AML-193 (cell line): ENCODE results near the gene MLXIPL.
"Not testable (repeated sequence)": the region's sequence is repeated elsewhere in the genome, so short reads cannot be mapped to it uniquely, and the experiment has no call there.

Experiments
- DNase-seq, 2 experiments: peaks; one replicate each; lab custom pipeline; 2025; lab: John Stamatoyannopoulos, UW

Gene MLXIPL

GRCh38 chr7:73645643-73646174 lies 21.4 kb upstream of the MLXIPL start:
- peak in 1 of 2 experiments; percentile 18 for DNase-seq

GRCh38 chr7:73644688-73645286 lies 20.5 kb upstream of the MLXIPL start:
- DNase-seq, result no peak

- DNase-seq, result no peak
Measured at GRCh38 chr7:73642834-73643233, 18.5 kb upstream of the MLXIPL start.

GRCh38 chr7:73638911-73639310 lies 14.6 kb upstream of the MLXIPL start:
- peak in 1 of 2 experiments; percentile 11 for DNase-seq

GRCh38 chr7:73635428-73636200 lies 11.3 kb upstream of the MLXIPL start:
- no peak for DNase-seq

- DNase-seq, result no peak
Measured at GRCh38 chr7:73633844-73634243, 9.5 kb upstream of the MLXIPL start.

DNA sequence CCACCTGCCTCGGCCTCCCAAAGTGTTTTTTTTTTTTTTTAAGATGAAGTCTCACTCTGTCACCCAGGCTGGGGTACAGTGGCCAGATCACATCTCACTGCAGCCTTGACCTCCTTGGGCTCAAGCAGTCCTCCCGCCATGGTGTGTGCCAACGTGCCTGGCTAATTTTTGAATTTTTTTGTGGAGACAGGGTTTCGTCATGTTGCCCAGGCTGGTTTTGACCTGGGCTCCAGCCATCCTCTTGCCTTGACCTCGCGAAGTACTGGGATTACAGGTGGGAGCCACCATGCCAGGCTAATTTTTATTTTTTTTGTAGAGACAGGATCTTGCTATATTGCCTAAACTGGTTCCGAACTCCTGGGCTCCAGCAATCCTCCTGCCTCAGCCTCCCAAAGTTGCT lies 9.0 kb upstream of the MLXIPL start:
- DNase-seq, result no peak

GRCh38 chr7:73631558-73631957 lies 7.2 kb upstream of the MLXIPL start:
- DNase-seq, result no peak

GRCh38 chr7:73628504-73628903 lies 4.2 kb upstream of the MLXIPL start:
- no peak for DNase-seq

- no peak for DNase-seq
Measured at GRCh38 chr7:73626814-73627213, 2.5 kb upstream of the MLXIPL start.

- DNase-seq, result no peak
Measured at GRCh38 chr7:73625276-73625675, 954 bp upstream of the MLXIPL start.

- DNase-seq, result no peak
Measured at GRCh38 chr7:73624669-73625001, 313 bp upstream of the MLXIPL start.

DNA sequence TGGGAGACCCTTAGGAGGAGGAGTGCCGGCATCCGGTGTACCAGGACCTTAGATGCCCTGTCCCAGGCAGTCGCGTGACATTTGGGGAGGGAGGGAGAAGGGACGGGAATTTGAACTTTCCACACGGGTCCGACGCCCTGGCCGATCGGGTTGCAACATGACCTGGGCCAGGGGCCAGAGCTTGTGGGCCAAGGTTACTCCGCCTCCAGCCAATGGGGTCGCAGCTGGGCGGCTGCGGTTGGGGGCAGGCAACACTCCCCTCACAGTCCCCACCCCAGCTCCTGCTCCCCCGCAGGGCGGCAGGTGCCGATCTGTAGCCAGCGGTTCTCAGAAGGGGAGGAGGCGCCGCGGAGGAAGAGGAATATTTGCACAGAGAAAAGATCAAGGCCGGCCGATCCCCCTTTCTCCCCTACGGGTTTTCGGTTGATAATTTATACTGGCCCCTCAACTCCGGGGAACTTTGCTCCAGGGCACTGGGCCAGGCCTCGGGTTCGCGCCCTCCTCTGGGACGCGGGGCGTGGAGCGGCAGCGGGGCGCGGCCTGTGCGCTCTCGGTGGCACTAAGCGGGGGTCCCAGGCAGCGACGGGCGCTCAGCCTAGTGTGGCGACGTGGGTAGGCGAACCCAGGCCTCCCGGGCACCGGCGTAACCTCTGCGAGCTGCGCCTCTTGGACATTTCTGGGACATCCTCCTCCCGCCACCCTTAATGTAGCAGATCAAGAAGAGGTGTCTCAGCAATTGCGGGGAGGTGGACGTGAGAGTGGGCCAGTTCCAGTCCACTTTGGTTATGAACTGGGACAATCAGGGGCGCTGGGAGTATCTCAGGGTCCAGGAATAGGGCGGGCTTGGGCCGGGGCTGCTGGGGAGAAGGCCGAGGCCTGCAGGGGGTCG lies 1.2 kb downstream of the MLXIPL start:
- no peak for DNase-seq

GRCh38 chr7:73622527-73622908 lies 1.8 kb downstream of the MLXIPL start:
- no peak for DNase-seq

GRCh38 chr7:73621168-73622063 lies 2.9 kb downstream of the MLXIPL start:
- no peak for DNase-seq

GRCh38 chr7:73619394-73619793 lies 4.9 kb downstream of the MLXIPL start:
- not testable (repeated sequence) for DNase-seq

- DNase-seq, result no peak
Measured at GRCh38 chr7:73618538-73618937, 5.8 kb downstream of the MLXIPL start.

GRCh38 chr7:73617520-73617919 lies 6.8 kb downstream of the MLXIPL start:
- DNase-seq, result not testable (repeated sequence)

DNA sequence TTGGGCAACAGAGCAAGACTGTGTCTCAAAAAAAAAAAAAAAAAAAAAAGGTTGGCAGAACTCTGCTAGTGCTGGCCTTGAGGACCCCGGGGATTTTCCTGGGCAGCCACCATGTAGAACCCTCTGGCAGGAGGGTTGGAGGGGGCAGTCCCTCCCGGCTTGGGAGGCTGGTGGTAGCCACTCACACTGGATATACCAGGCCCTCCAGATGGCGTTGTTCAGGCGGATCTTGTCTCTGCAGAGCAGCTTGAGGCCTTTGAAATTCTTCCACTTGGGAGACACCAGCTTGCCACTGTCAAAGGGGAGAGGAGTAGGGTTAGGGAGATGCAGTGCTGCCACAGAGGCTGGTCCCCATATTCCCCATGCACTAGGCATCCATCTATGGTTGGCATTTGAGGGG lies 8.4 kb downstream of the MLXIPL start:
- no peak for DNase-seq

GRCh38 chr7:73614937-73615336 lies 9.4 kb downstream of the MLXIPL start:
- not testable (repeated sequence) for DNase-seq

DNA sequence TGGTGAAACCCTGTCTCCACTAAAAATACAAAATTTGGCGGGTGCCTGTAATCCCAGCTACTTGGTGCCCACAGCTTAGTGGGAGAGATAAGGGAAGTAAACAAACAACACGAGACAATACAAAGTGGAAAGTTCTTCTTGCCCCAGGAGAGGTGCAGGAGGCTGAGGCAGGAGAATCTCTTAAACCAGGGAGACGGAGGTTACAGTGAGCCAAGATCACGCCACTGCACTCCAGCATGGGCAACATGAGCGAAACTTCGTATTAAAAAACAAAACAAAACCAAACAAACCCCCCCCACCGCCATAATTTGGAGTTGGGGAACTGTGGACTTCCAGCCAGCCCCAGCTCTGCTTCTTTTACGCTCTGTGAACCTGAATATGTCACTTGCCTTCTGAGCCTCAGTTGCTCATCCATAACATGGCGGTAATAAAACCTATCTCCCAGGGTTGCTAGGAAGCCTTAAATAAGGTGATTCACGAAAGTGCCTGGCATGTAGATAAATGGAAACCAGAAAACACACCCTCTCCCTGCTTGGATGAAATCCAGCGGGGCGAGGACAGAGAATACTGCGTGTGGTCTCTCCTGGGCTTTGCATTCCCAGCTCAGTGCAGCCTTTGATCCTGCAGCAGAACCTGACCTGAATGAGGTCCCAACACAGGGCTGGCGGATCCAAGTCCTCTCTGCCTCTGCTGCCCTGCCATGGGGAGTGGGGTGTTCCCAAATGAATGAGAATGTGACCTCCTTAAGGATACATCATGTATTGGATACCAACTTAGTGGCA lies 10.2 kb downstream of the MLXIPL start:
- no peak for DNase-seq
